Ascending aorta (tissue), 2 donors: ENCODE results near the gene MDGA2. TPM values are rescaled to one million over a fixed set of nuclear protein-coding genes. Genes with fewer than 3 reads are reported as not detected.

Experiments
- DNase-seq, 2 donors: peaks; one replicate each; pipeline ENCODE4 v3.0.0-alpha.2; 2019; ENCODE audit warnings: low spot score in 2 of 2
- H3K27ac ChIP-seq, 2 donors: fragments of 200-600 bp; sonication (generic); one replicate each; pipeline ENCODE4 v1.5.1; 2016 to 2017; ENCODE audit warnings: mild to moderate bottlenecking in 1 of 2
- H3K27me3 ChIP-seq: fragments of 200-600 bp; sonication (generic); one replicate; pipeline ENCODE4 v1.5.1; 2017
- H3K36me3 ChIP-seq, 2 donors: fragments of 200-600 bp; sonication (generic); one replicate each; pipeline ENCODE4 v1.5.1; 2016
- H3K4me1 ChIP-seq, 2 donors: fragments of 200-600 bp; sonication (generic); one replicate each; pipeline ENCODE4 v1.5.1; 2016 to 2017; ENCODE audit warnings: mild to moderate bottlenecking in 1 of 2
- H3K4me3 ChIP-seq, 2 donors: fragments of 200-600 bp; sonication (generic); one replicate each; pipeline ENCODE4 v1.5.1; 2016 to 2017; ENCODE audit warnings: mild to moderate bottlenecking in 1 of 2
- H3K9me3 ChIP-seq, 2 donors: fragments of 200-600 bp; sonication (generic); one replicate each; pipeline ENCODE4 v1.5.1; 2016
- CTCF ChIP-seq, 3 experiments: fragments of 200-600 bp in 2 of 3; fragments of 450-650 bp in 1 of 3; sonication (generic) in 2 of 3; IDR thresholded peaks; one replicate each; pipeline ENCODE4 v1.5.1; 2016 to 2019; ENCODE audit warnings: antibody characterized with exemption in 3 of 3, mild to moderate bottlenecking in 1 of 3, moderate library complexity in 1 of 3
- intact Hi-C: fragments of 100-400 bp; cut with DNase I; formaldehyde crosslinking; loops from one replicate; pipeline ENCODE4 v1.15.1; 2023
- total RNA-seq: library from RNA; depleted of rRNA; stranded (reverse); fragments of >200 nt; gene quantifications from one replicate; pipeline ENCODE4 v1.1.0, GENCODE V29; 2016

Gene MDGA2
- total RNA-seq, 1 donor from 2014 or later: not detected

GRCh38 chr14:47150267-47150666 lies 525.1 kb downstream of the MDGA2 start:
- TF ChIP-seq CTCF (IDR thresholded peaks at IDR 0.05): no peak
- no peak overlapping the region for H3K27ac ChIP-seq
- no peaks in the 10 kb centered on the region for H3K27me3 ChIP-seq
- no peaks in the 10 kb centered on the region for H3K36me3 ChIP-seq
- no peak for DNase-seq
- H3K4me1 ChIP-seq: no peaks in the 10 kb centered on the region
- intact Hi-C loops: no loop called here
- H3K9me3 ChIP-seq: no peaks in the 10 kb centered on the region
- no peak overlapping the region for H3K4me3 ChIP-seq

- TF ChIP-seq CTCF (IDR thresholded peaks at IDR 0.05): no peak
Observed at GRCh38 chr14:47149326-47149725, 526.1 kb downstream of the MDGA2 start.

GRCh38 chr14:47148686-47149085 lies 526.7 kb downstream of the MDGA2 start:
- TF ChIP-seq CTCF (IDR thresholded peaks at IDR 0.05): no peak
- intact Hi-C loops: no loop called here
- DNase-seq: no peak
- no peak overlapping the region for H3K4me3 ChIP-seq
- no peaks in the 10 kb centered on the region for H3K4me1 ChIP-seq
- no peak overlapping the region for H3K27ac ChIP-seq
- no peaks in the 10 kb centered on the region for H3K27me3 ChIP-seq
- no peaks in the 10 kb centered on the region for H3K36me3 ChIP-seq
- no peaks in the 10 kb centered on the region for H3K9me3 ChIP-seq

More at GRCh38 chr14:47149326-47149725, 526.1 kb downstream of the MDGA2 start:
- intact Hi-C loops: no loop called here
- no peaks in the 10 kb centered on the region for H3K27me3 ChIP-seq
- no peak overlapping the region for H3K4me3 ChIP-seq
- H3K9me3 ChIP-seq: no peaks in the 10 kb centered on the region
- DNase-seq: no peak
- H3K4me1 ChIP-seq: no peaks in the 10 kb centered on the region
- H3K36me3 ChIP-seq: no peaks in the 10 kb centered on the region
- no peak overlapping the region for H3K27ac ChIP-seq

- no peak overlapping the region for H3K4me3 ChIP-seq
- no peaks in the 10 kb centered on the region for H3K9me3 ChIP-seq
- no peak for DNase-seq
- intact Hi-C loops: no loop called here
- H3K36me3 ChIP-seq: no peaks in the 10 kb centered on the region
- H3K27ac ChIP-seq: no peak overlapping the region
- TF ChIP-seq CTCF (IDR thresholded peaks at IDR 0.05): no peak
- H3K27me3 ChIP-seq: no peaks in the 10 kb centered on the region
- H3K4me1 ChIP-seq: no peaks in the 10 kb centered on the region
Observed at GRCh38 chr14:47120645-47121044, 554.8 kb downstream of the MDGA2 start.

GRCh38 chr14:47103771-47104170 lies 571.6 kb downstream of the MDGA2 start:
- Histone ChIP-seq H3K4me3 (no peak overlapping the region), H3K27me3 (no peaks in the 10 kb centered on the region), H3K36me3 (no peaks in the 10 kb centered on the region), H3K27ac (no peak overlapping the region), H3K4me1 (no peaks in the 10 kb centered on the region), H3K9me3 (no peaks in the 10 kb centered on the region)
- no peak for TF ChIP-seq CTCF (IDR thresholded peaks at IDR 0.05)
- no peak for DNase-seq
- intact Hi-C loops: no loop called here

GRCh38 chr14:47102472-47102871 lies 572.9 kb downstream of the MDGA2 start:
- H3K4me3 ChIP-seq: no peak overlapping the region
- H3K36me3 ChIP-seq: no peaks in the 10 kb centered on the region
- no peak for TF ChIP-seq CTCF (IDR thresholded peaks at IDR 0.05)
- intact Hi-C loops: no loop called here
- H3K9me3 ChIP-seq: no peaks in the 10 kb centered on the region
- no peaks in the 10 kb centered on the region for H3K4me1 ChIP-seq
- no peak for DNase-seq
- H3K27me3 ChIP-seq: no peaks in the 10 kb centered on the region
- no peak overlapping the region for H3K27ac ChIP-seq
